ENCODE measurements around the gene CCDC136. TPM values are rescaled to one million over a fixed set of nuclear protein-coding genes. Genes with fewer than 3 reads are reported as not detected.

The CCDC136 gene
- total RNA-seq, 2 donors from 2014 or later = 46.0 to 51.2 TPM

DNA sequence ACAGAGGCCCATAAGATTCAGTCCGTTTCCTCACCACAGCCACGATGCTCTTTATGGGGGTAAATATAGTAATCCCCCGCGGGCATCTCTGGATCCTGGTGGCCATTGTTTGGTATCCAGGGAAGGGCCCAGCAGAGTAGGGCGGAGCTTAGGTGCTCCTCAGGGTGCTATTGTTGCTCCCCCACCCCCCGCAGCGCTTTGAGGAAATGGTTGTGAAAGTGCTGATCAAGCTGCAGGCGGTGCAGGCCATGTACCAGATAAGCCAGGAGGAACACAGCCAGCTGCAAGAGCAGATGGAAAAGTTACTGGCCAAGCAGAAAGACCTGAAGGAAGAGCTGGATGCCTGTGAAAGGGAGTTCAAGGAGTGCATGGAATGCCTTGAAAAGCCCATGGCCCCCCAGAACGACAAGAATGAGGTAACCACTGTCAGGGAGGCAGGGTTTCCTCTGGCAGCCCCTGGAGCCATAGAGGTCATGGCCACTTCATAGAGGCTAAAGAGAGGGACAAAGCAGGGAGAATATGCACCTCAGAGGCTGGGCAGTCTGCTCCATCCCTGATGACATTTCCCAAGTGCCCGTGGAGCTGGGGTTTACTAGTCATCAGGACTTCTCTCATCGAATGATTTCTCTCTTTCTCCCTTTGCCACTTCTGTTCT lies 20.9 kb downstream of the CCDC136 start:
- no peaks in the 10 kb centered on the region for H3K27me3 Mint-ChIP-seq (ENCODE audit: insufficient read depth)
- 54 to 68% methylated on average over 7 to 11 of the region's 11 CpGs for WGBS, 2 experiments (ENCODE audit: insufficient coverage in 1 of 2, insufficient read length in 1 of 2)
- Histone ChIP-seq H3K27ac (ENCODE audit: low read depth, low read length) (no peak overlapping the region), H3K36me3 (ENCODE audit: control insufficient read depth, insufficient read depth, low read length) (peaks cover 2% of the 10 kb centered on the region), H3K4me3 (ENCODE audit: low read length) (no peak overlapping the region), H3K9ac (ENCODE audit: extremely low read depth, low read length, poor library complexity, severe bottlenecking) (no peak overlapping the region), H3K27me3 (ENCODE audit: control insufficient read depth, insufficient read depth, low read length, poor library complexity, severe bottlenecking) (no peaks in the 10 kb centered on the region), H3K9me3 (ENCODE audit: control insufficient read depth, low read length) (no peaks in the 10 kb centered on the region), H3K4me1 (ENCODE audit: control insufficient read depth, insufficient read depth, low read length) (peaks cover 12% of the 10 kb centered on the region)
- no peak overlapping the region for H3K27ac Mint-ChIP-seq
- no peaks in the 10 kb centered on the region for H3K4me1 Mint-ChIP-seq
- peaks cover 4% of the 10 kb centered on the region for H3K36me3 Mint-ChIP-seq (ENCODE audit: low read depth)
- H3K9me3 Mint-ChIP-seq = no peaks in the 10 kb centered on the region
- H3K4me3 Mint-ChIP-seq = no peak overlapping the region
- peak; percentile 62 for DNase-seq
- TF ChIP-seq, protein P1, sequence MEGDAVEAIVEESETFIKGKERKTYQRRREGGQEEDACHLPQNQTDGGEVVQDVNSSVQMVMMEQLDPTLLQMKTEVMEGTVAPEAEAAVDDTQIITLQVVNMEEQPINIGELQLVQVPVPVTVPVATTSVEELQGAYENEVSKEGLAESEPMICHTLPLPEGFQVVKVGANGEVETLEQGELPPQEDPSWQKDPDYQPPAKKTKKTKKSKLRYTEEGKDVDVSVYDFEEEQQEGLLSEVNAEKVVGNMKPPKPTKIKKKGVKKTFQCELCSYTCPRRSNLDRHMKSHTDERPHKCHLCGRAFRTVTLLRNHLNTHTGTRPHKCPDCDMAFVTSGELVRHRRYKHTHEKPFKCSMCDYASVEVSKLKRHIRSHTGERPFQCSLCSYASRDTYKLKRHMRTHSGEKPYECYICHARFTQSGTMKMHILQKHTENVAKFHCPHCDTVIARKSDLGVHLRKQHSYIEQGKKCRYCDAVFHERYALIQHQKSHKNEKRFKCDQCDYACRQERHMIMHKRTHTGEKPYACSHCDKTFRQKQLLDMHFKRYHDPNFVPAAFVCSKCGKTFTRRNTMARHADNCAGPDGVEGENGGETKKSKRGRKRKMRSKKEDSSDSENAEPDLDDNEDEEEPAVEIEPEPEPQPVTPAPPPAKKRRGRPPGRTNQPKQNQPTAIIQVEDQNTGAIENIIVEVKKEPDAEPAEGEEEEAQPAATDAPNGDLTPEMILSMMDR (conservative IDR thresholded peaks at IDR 0.05) = no peak

DNA sequence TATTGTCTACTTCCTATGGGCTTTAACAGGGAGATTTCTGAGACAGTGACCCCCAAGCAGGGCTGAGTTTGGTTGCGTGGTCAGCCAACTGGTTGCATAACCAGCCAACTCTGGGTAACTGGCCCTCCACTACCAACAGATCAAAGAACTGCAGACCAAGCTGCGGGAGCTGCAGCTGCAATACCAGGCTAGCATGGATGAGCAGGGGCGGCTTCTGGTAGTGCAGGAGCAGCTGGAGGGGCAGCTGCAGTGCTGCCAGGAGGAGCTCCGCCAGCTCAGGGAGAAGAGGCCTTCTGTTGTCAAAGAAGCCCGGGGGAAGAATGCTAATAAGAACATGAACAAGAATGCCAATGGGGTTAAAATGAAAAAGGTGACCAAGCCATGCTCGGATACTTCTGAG lies 22.7 kb downstream of the CCDC136 start:
- H3K27ac ChIP-seq (ENCODE audit: low read depth, low read length) = no peak overlapping the region
- H3K4me3 ChIP-seq (ENCODE audit: low read length) = no peak overlapping the region
- WGBS, 2 experiments (ENCODE audit: insufficient coverage in 1 of 2, insufficient read length in 1 of 2) = 91 to 95% methylated on average over 6 of the region's 6 CpGs
- Mint-ChIP-seq H3K9me3 (no peaks in the 10 kb centered on the region), H3K36me3 (ENCODE audit: low read depth) (peaks cover 4% of the 10 kb centered on the region), H3K27me3 (ENCODE audit: insufficient read depth) (no peaks in the 10 kb centered on the region), H3K4me3 (no peak overlapping the region), H3K4me1 (no peaks in the 10 kb centered on the region), H3K27ac (no peak overlapping the region)
- TF ChIP-seq, protein P1 (conservative IDR thresholded peaks at IDR 0.05) = no peak
- H3K36me3 ChIP-seq (ENCODE audit: control insufficient read depth, insufficient read depth, low read length) = no peaks in the 10 kb centered on the region
- H3K4me1 ChIP-seq (ENCODE audit: control insufficient read depth, insufficient read depth, low read length) = peaks cover 12% of the 10 kb centered on the region
- no peaks in the 10 kb centered on the region for H3K27me3 ChIP-seq (ENCODE audit: control insufficient read depth, insufficient read depth, low read length, poor library complexity, severe bottlenecking)
- DNase-seq = no peak
- H3K9ac ChIP-seq (ENCODE audit: extremely low read depth, low read length, poor library complexity, severe bottlenecking) = no peak overlapping the region
- no peaks in the 10 kb centered on the region for H3K9me3 ChIP-seq (ENCODE audit: control insufficient read depth, low read length)

- 92 to 98% methylated on average over 4 to 7 of the region's 7 CpGs for WGBS, 2 experiments (ENCODE audit: insufficient coverage in 1 of 2, insufficient read length in 1 of 2)
- H3K27ac Mint-ChIP-seq = no peak overlapping the region
Observed at GRCh38 chr7:128815289-128815942, 23.6 kb downstream of the CCDC136 start.

More at GRCh38 chr7:128815289-128815942, 23.6 kb downstream of the CCDC136 start:
- H3K27me3 Mint-ChIP-seq (ENCODE audit: insufficient read depth) = no peaks in the 10 kb centered on the region
- H3K9me3 ChIP-seq (ENCODE audit: control insufficient read depth, low read length) = no peaks in the 10 kb centered on the region
- H3K4me3 Mint-ChIP-seq = no peak overlapping the region
- no peaks in the 10 kb centered on the region for H3K9me3 Mint-ChIP-seq
- peaks cover 12% of the 10 kb centered on the region for H3K4me1 ChIP-seq (ENCODE audit: control insufficient read depth, insufficient read depth, low read length)
- no peaks in the 10 kb centered on the region for H3K4me1 Mint-ChIP-seq
- no peaks in the 10 kb centered on the region for H3K27me3 ChIP-seq (ENCODE audit: control insufficient read depth, insufficient read depth, low read length, poor library complexity, severe bottlenecking)
- no peak for DNase-seq
- H3K36me3 ChIP-seq (ENCODE audit: control insufficient read depth, insufficient read depth, low read length) = no peaks in the 10 kb centered on the region
- H3K4me3 ChIP-seq (ENCODE audit: low read length) = no peak overlapping the region
- no peak overlapping the region for H3K9ac ChIP-seq (ENCODE audit: extremely low read depth, low read length, poor library complexity, severe bottlenecking)
- no peak overlapping the region for H3K27ac ChIP-seq (ENCODE audit: low read depth, low read length)
- H3K36me3 Mint-ChIP-seq (ENCODE audit: low read depth) = no peaks in the 10 kb centered on the region
- TF ChIP-seq, protein P1 (conservative IDR thresholded peaks at IDR 0.05) = no peak

Measured in endodermal cell (in vitro differentiated cells).